Activated CD4-positive, alpha-beta T cell treated with anti-CD3 and anti-CD28 coated beads, Interleukin-10, Interleukin-2, amounts not matched to agents 100 ng/mL and 50 ng/mL, durations not matched to agents 16 hours and 8 hours (primary cell): ENCODE results near the gene ABCC2.
"Not testable (repeated sequence)": the region's sequence is repeated elsewhere in the genome, so short reads cannot be mapped to it uniquely, and the experiment has no call there.

ENCODE experiments used
- DNase-seq: peaks from one replicate; pipeline ENCODE4 v3.0.0-alpha.2; 2020

The ABCC2 gene

DNA sequence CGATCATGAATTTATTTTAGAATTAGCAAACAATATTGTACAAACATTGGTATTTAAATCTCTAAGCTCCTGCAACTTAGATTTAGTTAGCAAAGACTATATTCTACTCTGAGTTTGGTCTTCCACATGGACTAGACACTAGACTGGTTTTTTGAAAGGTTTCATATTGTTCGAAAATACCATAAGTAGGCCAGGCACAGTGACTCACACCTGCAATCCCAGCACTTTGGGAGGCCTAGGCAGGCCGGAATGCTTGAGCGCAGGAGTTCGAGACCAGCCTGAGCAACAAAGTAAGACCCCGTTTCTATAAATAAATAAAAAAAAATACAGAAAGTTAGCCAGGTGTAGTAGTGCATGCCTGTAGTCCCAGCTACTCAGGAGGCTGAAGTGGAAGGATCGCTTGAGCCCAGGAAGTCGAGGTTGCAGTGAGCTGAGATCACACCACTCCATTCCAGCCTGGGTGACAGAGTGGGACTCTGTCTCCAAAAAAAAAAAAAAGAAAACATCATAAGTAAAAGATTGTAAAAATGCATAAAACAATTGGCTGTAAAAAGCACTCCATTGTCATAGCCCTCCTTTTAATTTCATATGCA lies 73.1 kb downstream of the ABCC2 start:
- no peak for DNase-seq

DNA sequence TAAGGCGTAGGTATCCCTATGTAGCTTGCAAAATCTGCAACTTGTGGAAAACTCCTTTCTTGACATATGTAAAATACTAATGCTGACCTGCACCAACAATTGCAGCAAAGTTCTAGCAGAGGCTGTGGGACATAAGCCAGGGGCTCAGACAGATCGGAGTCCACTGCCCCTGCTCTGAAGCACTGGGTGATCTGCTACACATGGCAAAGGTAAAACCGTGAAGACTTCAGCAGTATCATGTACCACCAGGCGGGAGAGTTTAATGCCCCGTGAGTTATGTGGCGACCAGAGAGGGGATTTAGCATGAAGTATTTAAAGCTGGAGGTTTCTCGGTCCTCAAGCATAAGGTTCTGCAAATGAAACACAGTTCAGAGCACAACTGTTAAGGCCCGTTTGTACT lies 76.4 kb downstream of the ABCC2 start:
- no peak for DNase-seq

DNA sequence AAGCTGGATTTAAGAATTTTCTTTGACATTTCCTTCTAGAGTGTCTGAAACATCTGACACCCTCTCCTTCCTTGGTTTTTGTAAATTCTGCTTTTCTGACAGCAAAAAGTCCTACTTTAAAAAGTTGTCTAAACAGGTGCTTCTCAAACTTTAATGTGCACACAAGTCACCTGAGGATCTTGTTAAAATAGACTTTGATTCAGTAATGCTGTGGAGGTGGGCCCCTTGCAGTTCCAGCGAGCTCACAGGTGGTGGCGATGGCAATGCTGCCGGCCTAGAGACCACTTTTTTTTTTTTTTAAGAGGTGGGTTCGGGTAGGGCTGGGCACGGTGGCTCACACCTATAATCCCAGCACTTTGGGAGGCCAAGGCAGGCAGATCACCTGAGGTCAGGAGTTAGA lies 77.1 kb downstream of the ABCC2 start:
- DNase-seq, result no peak

DNA sequence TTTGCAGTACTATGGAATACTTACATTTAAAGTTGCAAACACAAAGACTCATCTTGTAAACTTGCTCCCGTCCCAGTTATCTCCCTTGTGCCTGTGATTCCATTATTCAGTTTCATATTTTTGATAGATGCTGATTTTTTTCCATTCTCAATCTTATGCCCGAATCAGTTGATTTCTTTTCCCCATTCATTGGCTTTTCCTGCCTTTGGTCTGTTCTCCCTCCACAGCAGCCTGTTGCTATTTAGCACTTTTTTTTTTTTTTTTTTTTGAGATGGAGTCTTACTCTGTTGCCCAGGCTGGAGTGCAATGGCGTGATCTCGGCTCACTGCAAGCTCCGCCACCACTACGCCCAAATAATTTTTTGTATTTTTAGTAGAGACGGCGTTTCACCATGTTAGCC lies 78.0 kb downstream of the ABCC2 start:
- no peak for DNase-seq

DNA sequence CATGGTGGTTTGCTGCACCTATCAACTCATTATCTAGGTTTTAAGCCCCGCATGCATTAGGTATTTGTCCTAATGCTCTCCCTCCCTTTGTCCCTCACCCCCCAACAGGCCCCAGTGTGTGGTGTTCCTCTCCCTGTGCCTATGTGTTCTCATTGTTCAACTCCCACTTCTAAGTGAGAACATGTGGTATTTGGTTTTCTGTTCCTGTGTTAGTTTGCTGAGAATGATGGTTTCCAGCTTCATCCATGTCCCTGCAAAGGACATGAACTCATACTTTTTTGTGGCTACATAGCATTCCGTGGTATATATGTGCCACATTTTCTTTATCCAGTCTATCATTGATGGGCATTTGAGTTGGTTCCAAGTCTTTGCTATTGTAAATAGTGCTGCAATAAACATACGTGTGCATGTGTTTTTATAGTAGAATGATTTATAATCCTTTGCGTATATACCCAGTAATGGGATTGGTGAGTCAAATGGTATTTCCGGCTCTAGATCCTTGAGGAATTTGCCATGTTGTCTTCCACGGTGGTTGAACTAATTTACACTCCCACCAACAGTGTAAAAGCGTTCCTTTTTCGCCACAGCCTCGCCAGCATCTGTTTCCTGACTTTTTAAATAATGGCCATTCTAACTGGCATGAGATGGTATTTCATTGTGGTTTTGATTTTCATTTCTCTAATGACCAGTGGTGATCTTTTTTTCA lies 81.2 kb downstream of the ABCC2 start:
- DNase-seq, result not testable (repeated sequence)

DNA sequence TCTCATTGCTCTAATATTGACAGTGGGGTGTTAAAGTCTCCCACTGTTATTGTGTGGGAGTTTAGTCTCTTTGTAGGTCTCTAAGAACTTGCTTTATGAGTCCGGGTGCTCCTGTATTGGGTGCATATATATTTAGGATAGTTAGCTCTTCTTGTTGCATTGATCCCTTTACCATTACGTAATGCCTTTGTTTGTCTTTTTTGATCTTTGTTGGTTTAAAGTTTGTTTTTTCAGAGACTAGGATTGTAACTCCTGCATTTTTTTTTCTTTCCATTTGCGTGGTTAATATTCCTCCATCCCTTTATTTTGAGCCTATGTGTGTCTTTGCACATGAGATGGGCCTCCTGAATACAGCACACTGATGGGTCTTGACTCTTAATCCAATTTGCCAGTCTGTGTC lies 84.8 kb downstream of the ABCC2 start:
- not testable (repeated sequence) for DNase-seq

DNA sequence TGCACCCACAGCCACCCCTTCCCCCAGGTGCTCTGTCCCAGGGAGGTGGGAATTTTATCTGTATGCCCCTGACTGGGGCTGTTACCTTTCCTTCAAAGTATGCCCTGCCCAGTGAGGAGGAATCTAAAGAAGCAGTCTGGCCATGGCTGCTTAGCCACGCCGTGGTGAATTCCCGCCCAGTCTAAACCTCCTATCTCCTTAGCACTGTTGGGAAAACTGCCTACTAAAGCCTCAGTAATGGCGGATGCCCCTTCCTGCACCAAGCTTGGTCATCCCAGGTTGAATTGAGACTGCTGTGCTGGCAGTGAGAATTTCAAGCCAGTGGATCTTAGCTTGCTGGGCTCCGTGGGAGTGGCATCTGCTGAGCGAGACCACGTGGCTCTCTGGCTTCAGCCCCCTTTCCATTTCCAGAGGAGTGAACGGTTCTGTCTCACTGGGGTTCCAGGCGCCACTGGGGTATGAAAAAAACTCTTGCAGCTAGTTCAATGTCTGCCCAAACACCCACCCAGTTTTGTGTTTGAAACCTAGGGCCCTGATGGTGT lies 87.2 kb downstream of the ABCC2 start:
- DNase-seq, result no peak

DNA sequence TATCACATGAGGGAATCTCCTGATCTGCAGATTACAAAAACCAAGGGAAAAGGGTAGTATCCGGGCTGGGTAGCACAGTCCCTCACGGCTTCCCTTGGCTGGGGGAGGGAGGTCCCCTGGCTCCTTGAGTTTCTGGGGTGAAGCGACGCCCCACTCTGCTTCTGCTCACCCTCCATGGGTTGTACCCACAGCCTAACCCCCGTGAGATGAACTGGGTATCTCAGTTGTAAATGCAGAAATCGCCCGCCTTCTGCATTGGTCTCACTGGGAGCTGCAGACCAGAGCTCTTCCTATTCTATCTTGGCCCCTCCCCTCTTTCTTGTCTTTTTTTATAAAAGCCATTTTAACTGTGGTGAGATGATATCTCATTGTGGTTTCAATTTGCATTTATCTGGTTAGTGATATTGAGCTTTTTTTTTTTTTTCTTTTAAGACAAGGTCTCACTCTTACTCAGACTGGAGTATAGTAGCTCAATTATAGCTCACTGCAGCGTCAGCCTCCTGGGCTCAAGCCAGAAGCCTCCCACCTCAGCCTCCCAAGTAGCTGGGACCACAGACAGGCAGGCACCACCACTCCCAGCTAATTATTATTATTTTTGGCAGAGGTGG lies 87.8 kb downstream of the ABCC2 start:
- DNase-seq, result peak; percentile 74

DNA sequence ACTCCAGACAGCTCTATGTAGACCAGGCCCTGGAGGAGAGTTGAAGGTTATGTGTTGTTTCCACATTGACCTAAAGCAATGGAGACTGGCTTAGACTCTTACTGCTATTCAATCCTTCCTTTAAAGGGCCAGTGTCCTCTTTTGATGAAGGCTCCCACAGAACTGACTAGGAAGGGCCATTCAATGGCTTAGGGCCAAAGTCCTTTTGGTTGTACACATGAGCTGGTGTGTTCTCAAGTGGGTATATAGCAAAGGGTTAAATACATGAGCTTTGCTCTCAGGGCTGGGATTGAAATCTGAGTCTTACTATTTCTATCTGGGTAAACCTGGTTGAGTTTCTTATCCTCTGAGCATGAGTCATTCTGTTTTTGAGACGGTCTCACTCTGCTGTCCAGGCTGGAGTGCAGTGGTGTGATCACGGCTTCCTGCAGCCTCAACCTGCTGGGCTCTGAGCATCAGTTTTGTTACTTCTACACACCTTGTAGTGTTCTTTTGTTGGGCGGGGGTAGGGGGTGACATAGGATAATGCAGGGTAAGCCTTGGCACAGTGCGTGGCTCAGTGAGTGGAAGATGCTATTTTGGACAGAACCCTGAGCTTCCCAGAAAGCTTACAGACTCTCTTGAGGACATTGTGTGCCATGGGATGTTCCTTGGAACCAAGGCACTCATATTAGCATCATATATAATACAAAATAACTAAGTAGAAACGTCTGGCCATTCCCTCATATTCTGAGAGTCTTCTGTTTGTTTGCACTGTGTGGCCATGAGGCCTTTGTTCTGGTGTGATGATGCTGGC lies 90.1 kb downstream of the ABCC2 start:
- peak; percentile 36 for DNase-seq

DNA sequence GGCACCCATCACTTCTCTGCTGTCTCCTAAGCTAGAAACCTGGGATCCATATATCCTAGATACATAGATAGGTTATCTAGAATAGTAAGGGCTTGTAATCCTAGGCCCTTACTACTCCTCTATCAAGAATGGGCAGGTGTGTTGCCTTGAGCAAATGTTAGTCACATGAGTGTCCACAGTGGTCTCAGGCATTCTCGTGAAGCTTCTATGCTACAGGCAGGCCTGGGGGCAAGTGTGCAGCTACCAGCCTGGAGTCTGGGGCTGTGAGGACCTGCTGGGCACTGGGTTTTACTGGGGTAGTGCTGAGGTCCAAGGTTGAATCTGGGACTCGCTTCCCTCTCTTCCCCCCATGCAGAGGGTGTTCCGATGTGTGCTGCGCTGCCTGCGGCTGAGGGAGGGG lies 91.4 kb downstream of the ABCC2 start:
- no peak for DNase-seq

DNA sequence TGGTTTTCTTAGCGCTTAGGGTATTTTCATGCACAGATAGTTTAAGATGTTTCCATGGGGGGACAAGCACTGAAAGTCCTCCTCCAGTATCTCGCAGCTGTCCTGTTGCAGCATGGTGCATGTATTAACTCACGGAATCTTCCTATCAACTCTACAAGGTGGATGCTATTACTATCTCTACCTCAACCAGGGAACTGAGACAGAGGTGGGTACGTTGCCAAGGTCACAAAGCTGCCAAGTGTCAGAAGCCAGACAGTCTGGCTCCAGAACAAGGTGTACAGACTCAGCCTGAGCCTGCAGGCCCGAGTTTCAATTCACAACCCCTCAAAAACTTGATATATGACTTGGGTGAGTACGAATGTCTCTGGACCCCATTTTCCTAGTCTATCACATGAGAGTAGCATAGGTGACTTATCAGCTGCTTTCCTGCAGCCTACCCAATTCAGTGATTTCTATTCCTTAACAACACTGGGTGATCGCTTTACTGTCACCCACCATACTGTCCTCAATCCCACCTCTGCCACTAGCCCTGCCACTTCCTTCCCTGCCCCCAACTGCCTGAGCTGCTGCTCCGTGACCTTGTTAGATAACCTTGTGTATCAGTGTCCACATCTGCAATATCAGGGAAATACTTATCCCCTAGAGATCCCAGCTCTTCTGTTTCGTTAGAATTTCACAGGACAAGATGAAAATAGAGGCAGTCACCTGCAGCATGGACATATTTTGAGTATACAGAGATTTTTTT lies 92.1 kb downstream of the ABCC2 start:
- no peak for DNase-seq

DNA sequence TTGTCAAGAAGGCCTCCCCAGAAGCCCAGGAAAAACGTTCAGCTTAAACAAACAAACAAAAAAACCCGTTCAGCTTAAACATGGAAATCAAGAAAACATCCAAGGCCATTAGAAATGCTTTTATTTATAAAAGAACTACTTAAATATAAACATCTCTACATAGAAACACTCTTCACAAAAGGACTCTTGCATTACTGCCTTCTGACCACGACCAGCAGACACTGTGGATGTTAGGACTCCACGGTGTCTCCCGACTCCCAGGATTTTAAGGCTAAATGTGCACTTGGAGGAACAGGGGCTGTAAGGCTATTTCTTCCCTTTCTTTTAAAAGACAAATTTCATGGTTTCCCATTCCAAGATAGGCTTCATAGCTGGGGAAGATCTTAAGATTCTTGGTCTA lies 93.0 kb downstream of the ABCC2 start:
- DNase-seq, result no peak

DNA sequence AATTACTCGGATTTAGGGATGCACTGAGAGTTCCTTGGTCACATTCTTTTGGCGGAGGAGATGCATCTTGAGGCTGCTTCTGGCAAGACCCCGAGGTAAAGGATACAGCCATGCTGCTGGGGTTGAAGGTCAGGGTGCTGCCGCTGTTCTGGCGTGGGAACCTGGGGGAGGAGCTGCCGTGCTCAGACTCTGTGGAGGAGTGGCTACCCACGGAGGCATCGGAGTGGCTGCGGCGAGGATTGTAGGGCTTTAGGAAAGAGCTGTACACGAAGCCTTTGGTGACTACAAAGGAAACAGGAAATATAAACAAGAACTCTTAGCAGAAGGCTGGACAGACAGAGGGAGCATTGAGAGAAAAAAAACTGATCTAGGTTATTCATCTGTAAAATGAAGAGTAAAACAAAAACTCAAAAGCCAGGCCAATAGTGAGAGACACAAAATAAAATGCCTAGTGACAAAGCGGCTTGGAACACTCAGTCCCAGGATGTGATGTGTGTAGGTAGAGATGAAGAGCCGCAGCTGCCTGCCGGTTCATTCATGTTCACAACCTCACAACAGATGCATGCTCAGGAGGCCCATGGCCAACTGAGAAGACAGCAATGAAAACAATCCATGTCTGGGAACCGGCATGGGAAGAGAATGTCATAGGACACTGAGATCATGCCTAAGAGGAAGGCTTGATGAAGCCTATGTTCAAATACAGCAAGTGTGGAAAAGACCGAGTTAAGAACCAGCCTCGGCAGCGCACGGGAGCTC lies 97.8 kb downstream of the ABCC2 start:
- no peak for DNase-seq

DNA sequence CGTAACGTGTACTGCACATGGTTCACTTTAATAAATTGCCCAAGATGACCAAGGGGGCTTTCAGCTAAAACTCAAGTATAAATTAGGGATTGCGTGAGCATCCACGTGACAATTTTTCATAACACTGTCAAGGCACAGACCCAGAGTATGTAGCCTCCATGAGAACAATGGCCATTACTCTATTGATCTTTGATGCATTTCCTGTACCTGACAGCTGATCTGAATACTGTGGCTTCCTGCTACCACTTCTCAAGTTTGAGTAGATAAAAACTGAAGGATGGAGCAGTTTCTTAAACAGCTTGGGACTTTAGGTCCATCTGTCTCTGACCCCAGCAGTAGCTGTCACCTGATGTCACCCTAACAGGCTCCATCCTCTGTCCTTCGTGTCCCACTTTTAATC lies 98.9 kb downstream of the ABCC2 start:
- no peak for DNase-seq

DNA sequence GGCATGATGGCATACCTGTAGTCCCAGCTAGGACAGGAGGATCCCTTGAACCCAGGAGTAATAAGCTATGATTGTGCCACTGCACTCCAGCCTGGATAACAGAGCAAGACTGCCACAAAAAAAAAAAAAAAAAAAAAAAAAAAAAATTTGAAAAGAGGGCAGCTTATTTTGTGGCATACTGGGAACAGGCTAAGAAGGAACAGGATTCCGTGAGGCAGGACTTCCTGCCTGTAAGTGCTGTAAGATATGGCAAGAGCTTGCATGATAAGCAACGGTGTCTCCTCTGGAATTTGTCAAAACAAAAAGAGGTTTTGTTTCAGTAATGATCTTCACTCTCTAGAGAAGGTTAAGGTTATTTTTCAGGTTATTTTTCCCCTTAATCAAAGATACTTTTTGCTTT lies 101.1 kb downstream of the ABCC2 start:
- DNase-seq, result no peak

DNA sequence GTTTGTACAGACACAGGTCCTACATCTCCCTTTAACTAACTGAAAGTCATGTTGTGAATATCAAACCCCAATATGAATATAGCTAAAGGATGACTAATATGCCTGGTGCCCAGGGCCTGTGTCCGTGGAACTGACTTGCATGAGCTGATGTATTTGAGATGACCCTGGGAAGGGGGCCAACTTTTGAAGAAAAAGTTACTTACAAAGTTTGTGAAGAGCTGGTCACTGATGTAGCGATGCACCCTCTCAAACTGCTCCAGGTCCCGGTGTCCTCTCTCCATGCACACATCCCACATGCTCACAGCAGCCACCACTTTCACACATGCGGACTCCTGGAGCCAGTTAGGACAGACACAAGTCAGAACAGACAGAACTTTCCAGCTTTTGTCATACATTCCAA lies 106.2 kb downstream of the ABCC2 start:
- no peak for DNase-seq

DNA sequence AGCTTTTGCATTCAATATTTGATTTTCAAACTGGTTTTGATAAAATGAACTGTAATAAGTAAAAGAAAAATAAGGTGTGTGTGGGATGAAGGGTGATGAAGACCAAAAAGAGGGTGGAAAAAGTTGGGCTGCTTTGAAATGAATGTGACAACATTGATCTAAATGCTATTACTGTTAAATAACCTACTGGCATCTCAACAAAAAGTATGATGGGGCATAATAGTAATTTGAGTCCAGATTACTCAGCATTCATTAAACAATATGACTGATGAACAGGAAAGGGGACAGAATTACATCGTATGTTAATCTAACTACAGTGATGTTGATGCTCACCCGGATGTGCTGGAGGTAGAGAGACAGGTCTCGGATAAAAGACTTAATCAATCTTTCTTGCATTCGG lies 112.2 kb downstream of the ABCC2 start:
- no peak for DNase-seq

DNA sequence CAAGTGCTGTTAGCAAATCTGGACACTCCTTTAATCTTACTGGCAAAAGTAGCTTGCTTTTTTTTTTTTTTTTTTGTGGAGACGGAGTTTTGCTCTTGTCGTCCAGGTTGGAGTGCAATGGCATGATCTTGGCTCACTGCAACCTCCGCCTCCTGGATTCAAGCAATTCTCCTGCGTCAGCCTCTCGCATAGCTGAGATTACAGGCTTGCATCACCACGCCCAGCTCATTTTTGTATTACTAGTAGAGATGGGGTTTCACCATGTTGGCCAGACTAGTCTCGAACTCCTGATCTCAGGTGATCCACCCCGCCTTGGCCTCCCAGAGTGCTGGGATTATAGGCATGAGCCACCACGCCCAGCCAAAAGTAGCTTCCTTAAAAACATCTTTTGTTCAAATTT lies 112.6 kb downstream of the ABCC2 start:
- DNase-seq, result not testable (repeated sequence)

DNA sequence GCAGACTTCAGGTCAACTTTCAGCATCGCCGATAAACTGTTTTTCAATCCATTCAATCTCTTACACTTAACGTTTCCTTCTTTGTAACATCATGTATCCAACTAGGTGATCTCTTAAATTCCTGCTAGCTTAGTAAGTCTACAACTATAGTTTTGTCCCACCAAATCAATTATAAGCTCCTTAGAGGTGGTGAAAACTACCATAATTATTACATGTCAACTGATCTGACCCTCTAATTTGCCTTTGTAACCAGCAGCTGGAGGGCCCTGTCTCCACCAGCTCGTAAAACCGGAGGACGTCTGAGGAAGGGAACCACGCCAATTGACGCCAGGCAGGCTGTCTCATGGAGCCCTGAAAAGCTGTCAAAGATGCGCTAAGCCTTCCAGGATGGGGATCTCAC lies 113.4 kb downstream of the ABCC2 start:
- no peak for DNase-seq
